Testis (tissue), 3 donors: ENCODE measurements around the gene MRPL9. TPM values are rescaled to one million over a fixed set of nuclear protein-coding genes. Genes with fewer than 3 reads are reported as not detected.
"Not testable (repeated sequence)": the region's sequence is repeated elsewhere in the genome, so short reads cannot be mapped to it uniquely, and the experiment has no call there.

Experiments
- DNase-seq: peaks from one replicate; pipeline ENCODE4 v3.0.0-alpha.2; 2019
- H3K27ac ChIP-seq, 2 donors: fragments of 200-600 bp; sonication (generic); one replicate each; pipeline ENCODE4 v1.5.1; 2019
- H3K27me3 ChIP-seq: fragments of 200-600 bp; sonication (generic); one replicate; pipeline ENCODE4 v1.5.1; 2019
- H3K36me3 ChIP-seq: fragments of 200-600 bp; sonication (generic); one replicate; pipeline ENCODE4 v1.5.1; 2017; ENCODE audit warnings: low read depth; ENCODE audit errors: missing control alignments
- H3K4me1 ChIP-seq: fragments of 200-600 bp; sonication (generic); one replicate; pipeline ENCODE4 v1.5.1; 2019
- H3K4me3 ChIP-seq, 2 donors: fragments of 200-600 bp; sonication (generic); one replicate each; pipeline ENCODE4 v1.5.1; 2017 to 2019
- H3K9me3 ChIP-seq: fragments of 200-600 bp; sonication (generic); one replicate; pipeline ENCODE4 v1.5.1; 2017
- POLR2A ChIP-seq: fragments of 450-650 bp; IDR thresholded peaks from one replicate; pipeline ENCODE4 v1.6.1; 2017; ENCODE audit warnings: antibody characterized with exemption, mild to moderate bottlenecking, moderate library complexity
- WGBS, 2 donors: methylation state at CpG; one replicate each; pipeline ENCODE4 v1.1.5; 2018; 5-methylcytosine and 5-hydroxymethylcytosine counted together
- intact Hi-C: fragments of 100-400 bp; cut with DNase I; formaldehyde crosslinking; loops from one replicate; pipeline ENCODE4 v1.15.1; 2023; ENCODE audit warnings: low total_unique reads
- polyA plus RNA-seq: library from polyadenylated mRNA; stranded (reverse); fragments of 350-450 nt; fragmentation: Illumina TruSeq; extraction: RNeasy Lipid Tissue Mini Kit (QIAGEN cat#74804); gene quantifications from one replicate; pipeline ENCODE4 v1.2.3, GENCODE V29; 2014; ENCODE audit warnings: low read depth, low replicate concordance; ENCODE audit not compliant: insufficient read depth
- total RNA-seq, 2 donors: library from RNA; depleted of rRNA; stranded (reverse); fragments of >200 nt; gene quantifications; one replicate each; pipeline ENCODE4 v1.2.3, GENCODE V29; 2016
- TF ChIP-seq, protein P1 (sequence below), 3 experiments: fragments of 450-650 bp in 2 of 3; fragments of 200-600 bp in 1 of 3; sonication (generic) in 1 of 3; IDR thresholded peaks; one replicate each; pipeline ENCODE4 v1.5.1; 2016 to 2019; ENCODE audit warnings: antibody characterized with exemption in 3 of 3, mild to moderate bottlenecking in 2 of 3, moderate library complexity in 1 of 3

The MRPL9 gene
- total and polyA plus RNA-seq, 3 donors from 2014 or later: 53.5 to 75.0 (median 70.6) TPM

DNA sequence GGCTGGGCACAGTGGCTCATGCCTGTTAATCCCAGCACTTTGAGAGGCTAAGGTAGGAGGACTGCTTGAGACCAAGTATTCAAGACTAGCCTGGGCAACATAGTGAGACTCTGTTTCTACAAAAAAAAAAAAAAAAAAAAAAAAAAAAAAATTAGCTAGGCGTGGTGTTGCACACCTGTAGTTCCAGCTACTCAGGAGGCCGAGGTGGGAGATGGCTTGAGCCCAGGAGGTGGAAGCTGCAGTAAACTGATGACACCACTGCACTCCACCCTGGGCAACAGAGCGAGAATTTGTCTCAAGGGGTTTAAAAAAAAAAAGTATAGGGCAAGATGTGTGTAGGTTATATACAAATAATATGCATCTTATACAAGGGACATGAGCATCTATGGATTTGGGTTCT is 24.4 kb upstream of the MRPL9 start:
- Histone ChIP-seq H3K4me1 (no peaks in the 10 kb centered on the region), H3K27me3 (no peaks in the 10 kb centered on the region), H3K4me3 (no peak overlapping the region), H3K27ac (no peak overlapping the region), H3K36me3 (no peaks in the 10 kb centered on the region), H3K9me3 (no peaks in the 10 kb centered on the region)
- TF ChIP-seq, protein P1, sequence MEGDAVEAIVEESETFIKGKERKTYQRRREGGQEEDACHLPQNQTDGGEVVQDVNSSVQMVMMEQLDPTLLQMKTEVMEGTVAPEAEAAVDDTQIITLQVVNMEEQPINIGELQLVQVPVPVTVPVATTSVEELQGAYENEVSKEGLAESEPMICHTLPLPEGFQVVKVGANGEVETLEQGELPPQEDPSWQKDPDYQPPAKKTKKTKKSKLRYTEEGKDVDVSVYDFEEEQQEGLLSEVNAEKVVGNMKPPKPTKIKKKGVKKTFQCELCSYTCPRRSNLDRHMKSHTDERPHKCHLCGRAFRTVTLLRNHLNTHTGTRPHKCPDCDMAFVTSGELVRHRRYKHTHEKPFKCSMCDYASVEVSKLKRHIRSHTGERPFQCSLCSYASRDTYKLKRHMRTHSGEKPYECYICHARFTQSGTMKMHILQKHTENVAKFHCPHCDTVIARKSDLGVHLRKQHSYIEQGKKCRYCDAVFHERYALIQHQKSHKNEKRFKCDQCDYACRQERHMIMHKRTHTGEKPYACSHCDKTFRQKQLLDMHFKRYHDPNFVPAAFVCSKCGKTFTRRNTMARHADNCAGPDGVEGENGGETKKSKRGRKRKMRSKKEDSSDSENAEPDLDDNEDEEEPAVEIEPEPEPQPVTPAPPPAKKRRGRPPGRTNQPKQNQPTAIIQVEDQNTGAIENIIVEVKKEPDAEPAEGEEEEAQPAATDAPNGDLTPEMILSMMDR (IDR thresholded peaks at IDR 0.05): no peak
- TF ChIP-seq POLR2A: no peak
- intact Hi-C loops: no loop called here
- 96% methylated on average over 3 of the region's 3 CpGs for WGBS, 2 donors
- DNase-seq: no peak

DNA sequence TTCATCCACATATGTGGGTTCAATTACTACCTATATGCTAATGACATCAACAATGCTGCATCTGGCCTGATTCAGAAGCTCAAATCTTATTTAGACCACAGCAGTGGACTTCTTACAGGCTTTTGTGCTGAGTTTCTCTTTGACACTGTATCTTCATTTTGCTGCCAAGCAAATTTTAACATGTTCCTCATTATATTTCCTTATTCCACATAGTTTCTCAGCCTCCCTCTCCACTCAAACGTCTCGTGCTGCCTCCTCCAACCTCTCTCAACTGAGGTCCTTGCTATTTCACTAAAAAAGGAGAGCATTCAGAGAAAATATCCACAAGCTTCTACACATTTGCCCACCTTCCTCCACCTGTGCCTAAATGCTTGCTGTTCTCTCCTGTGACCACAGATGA is 20.5 kb upstream of the MRPL9 start:
- H3K4me3 ChIP-seq: no peak overlapping the region
- DNase-seq: no peak
- 72 to 76% methylated on average over 2 of the region's 2 CpGs for WGBS, 2 donors
- TF ChIP-seq POLR2A: no peak
- TF ChIP-seq, protein P1 (IDR thresholded peaks at IDR 0.05): no peak
- no peaks in the 10 kb centered on the region for H3K27me3 ChIP-seq
- no peaks in the 10 kb centered on the region for H3K9me3 ChIP-seq
- H3K36me3 ChIP-seq: no peaks in the 10 kb centered on the region
- no peaks in the 10 kb centered on the region for H3K4me1 ChIP-seq
- H3K27ac ChIP-seq: no peak overlapping the region
- intact Hi-C loops: no loop called here

DNA sequence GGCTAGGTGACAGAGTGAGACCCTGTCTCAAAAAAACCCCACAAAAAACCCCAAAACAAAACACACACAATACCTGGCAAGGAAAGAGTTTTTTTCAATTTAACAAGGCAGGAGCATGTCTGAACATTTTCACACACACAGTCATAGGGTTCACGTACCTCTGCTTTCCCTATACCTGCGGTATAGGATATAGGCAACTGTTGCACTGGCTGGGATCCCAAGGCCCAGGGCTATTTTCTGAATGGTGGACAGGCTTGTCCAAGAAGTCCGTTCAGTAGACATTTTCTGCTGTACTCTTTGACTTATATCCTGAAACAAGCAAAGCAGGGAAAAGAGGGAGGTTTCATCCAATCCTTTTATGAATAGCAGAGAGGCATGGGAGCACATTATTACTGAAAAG is 19.4 kb upstream of the MRPL9 start:
- Histone ChIP-seq H3K36me3 (no peaks in the 10 kb centered on the region), H3K4me1 (no peaks in the 10 kb centered on the region), H3K9me3 (no peaks in the 10 kb centered on the region), H3K27ac (no peak overlapping the region), H3K27me3 (no peaks in the 10 kb centered on the region), H3K4me3 (no peak overlapping the region)
- no peak for TF ChIP-seq POLR2A
- TF ChIP-seq, protein P1 (IDR thresholded peaks at IDR 0.05): no peak
- 90 to 93% methylated on average over 3 of the region's 3 CpGs for WGBS, 2 donors
- intact Hi-C loops: no loop called here
- DNase-seq: no peak

DNA sequence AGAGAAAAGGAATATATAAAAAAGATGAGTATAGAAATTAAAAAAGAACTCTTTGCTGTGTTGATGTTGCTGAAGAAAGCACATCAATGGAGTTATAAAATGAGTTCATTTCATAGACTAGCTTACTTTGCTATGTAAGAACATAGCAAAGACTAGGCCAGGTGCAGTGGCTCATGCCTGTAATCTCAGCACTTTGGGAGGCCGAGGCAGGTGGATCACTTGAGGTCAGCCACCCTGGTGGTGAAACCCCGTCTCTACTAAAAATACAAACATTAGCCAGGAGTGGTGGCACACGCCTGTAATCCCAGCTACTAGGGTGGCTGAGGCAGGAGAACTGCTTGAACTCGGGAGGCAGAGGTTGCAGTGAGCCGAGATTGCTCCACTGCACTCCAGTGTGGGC is 18.7 kb upstream of the MRPL9 start:
- H3K9me3 ChIP-seq, intact Hi-C loops, H3K4me1 ChIP-seq, H3K27ac ChIP-seq, H3K36me3 ChIP-seq, H3K4me3 ChIP-seq, DNase-seq, H3K27me3 ChIP-seq: not testable (repeated sequence)
- 89 to 98% methylated on average over 5 of the region's 5 CpGs for WGBS, 2 donors

DNA sequence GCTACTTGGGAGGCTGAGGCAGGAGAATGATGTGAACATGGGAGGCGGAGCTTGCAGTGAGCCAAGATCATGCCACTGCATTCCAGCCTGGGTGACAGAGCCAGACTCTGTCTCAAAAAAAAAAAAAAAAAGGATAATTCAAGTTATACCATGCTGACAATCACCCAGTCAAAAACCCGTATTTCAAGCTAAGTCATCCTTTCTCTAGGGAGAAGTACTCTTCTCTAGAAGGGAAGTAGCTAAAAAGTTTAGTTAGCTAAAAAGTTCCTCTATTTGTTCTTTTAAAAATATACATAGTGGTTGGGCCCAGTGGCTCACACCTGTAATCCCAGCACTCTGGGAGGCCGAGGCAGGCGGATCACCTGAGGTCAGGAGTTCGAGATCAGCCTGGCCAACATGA is 17.4 kb upstream of the MRPL9 start:
- DNase-seq, H3K36me3 ChIP-seq, H3K27me3 ChIP-seq, H3K27ac ChIP-seq, intact Hi-C loops, H3K4me1 ChIP-seq, H3K9me3 ChIP-seq, H3K4me3 ChIP-seq: not testable (repeated sequence)
- WGBS, 2 donors: 95 to 96% methylated on average over 5 of the region's 5 CpGs

DNA sequence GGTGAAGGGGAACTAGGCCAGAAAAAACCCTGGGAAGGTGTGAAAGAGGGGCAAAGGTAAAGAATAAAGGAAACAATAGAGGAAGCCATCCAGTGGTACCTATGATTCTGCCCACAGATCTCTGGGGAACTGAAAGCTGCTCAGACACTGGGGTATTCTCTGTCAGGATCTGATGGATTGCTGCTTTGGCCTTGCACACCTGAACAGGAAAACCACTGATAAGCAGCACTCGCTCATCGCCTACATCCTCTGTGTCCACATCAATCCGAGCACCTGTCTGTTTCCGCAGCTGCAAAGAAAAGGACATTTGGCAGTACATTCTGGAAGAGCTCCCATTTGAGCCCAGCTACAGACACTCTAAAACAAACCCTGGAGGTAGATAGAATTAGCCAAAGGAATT is 16.6 kb upstream of the MRPL9 start:
- Histone ChIP-seq H3K27me3 (no peaks in the 10 kb centered on the region), H3K9me3 (no peaks in the 10 kb centered on the region), H3K4me3 (no peak overlapping the region), H3K4me1 (no peaks in the 10 kb centered on the region), H3K27ac (no peak overlapping the region), H3K36me3 (no peaks in the 10 kb centered on the region)
- 84 to 92% methylated on average over 4 of the region's 4 CpGs for WGBS, 2 donors
- TF ChIP-seq POLR2A: no peak
- TF ChIP-seq, protein P1 (IDR thresholded peaks at IDR 0.05): no peak
- DNase-seq: no peak
- intact Hi-C loops: no loop called here
